ENCODE measurements around the gene AOC1.
"Not testable (repeated sequence)": the region's sequence is repeated elsewhere in the genome, so short reads cannot be mapped to it uniquely, and the experiment has no call there.

AOC1 gene

DNA sequence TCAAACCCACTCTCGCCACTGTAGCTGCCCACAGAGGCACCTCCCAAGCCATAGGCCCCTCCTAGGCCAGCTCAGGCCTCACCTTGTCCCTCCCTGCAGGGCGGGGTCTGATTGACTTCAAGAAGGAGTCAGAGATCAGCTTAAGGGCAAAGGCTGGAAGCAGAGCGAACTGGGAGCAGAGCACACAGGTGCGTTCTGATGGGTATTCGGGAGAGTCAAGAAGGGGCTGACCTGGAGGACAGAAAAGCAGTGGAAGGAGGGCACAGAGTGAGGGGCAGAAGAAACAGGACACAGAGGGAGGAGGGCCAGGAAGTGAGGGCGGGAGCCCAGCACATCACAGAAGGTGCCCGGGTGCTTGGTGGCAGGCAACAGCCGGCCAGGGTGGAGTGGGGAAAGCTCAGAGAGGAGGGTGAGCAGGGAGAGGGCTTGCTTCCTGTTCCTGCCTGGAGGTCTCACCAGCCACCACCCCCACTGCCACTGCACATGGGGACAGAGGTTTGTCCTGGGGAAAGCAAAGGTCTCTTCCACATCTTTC is at the start of gene AOC1:
TSS of gene AOC1 (plus strand) at position 147 of the 535 bp plus-strand sequence. CDS start 3,954 bp downstream, outside the sequence.
- no peak for DNase-seq (ENCODE audit: low read depth in 2 of 2)

GRCh38 chr7:150803161-150803860 is 49.0 kb upstream of the AOC1 start:
- DNase-seq (ENCODE audit: low read depth in 2 of 2), result no peak

DNA sequence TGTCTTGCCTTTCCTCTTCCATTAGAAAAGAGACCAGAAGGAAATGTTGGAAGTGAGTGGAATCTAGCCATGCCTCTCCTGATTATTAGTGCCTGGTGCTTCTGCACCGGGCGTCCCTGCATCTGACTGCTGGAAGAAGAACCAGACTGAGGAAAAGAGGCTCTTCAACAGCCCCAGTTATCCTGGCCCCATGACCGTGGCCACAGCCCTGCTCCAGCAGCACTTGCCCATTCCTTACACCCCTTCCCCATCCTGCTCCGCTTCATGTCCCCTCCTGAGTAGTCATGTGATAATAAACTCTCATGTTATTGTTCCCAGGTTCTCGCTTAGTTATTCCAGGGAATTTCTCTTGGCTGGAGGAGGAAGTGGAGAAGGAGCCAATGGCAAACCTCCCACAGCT is 47.5 kb upstream of the AOC1 start:
- DNase-seq (ENCODE audit: low read depth in 2 of 2), result no peak

GRCh38 chr7:150805864-150806263 is 46.5 kb upstream of the AOC1 start:
- DNase-seq (ENCODE audit: low read depth in 2 of 2), result no peak

- DNase-seq (ENCODE audit: low read depth in 2 of 2), result no peak
Observed at GRCh38 chr7:150806454-150806853, 45.9 kb upstream of the AOC1 start.

- no peak for DNase-seq (ENCODE audit: low read depth in 2 of 2)
Observed at GRCh38 chr7:150806863-150807262, 45.5 kb upstream of the AOC1 start.

- DNase-seq (ENCODE audit: low read depth in 2 of 2), result not testable (repeated sequence)
Observed at GRCh38 chr7:150807616-150808438, 44.5 kb upstream of the AOC1 start.

- no peak for DNase-seq (ENCODE audit: low read depth in 2 of 2)
Observed at GRCh38 chr7:150814328-150815001, 37.9 kb upstream of the AOC1 start.

DNA sequence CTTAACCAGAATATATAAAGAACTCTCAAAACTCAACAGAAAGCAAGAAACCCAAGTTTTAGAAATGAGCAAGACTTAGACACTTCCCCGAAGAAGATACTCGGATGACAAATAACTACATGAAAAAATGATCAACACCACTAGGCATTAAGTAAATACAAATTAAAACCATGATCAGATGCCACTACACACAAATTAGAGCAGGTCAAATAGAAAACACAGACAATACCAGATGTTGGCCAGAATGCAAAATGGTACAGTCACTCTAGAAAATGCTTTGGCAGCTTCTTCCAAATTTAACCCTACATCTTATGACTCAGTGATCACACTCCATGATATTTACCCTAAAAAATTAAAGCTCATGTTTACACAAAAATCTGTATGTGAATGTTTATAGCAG is 33.3 kb upstream of the AOC1 start:
- DNase-seq (ENCODE audit: low read depth in 2 of 2), result no peak

DNA sequence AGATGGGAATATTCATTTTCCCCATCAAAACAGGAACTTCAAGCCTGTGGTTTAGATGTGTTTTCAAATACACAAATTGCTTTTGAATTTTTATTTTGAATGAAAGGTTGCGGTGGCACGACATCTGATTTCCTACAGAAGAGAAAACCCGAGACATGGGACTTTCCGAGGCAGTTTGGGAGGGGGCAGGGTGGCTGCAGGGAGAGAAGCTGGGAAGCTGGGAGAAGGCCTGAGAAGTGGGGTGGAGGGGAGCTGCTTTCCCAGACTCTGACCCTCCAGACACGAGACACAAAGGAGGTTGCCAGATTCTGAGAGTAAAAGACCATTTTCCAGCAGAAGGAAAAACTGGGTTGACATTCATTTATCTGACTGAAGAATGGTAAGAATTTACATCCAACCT is 32.2 kb upstream of the AOC1 start:
- no peak for DNase-seq (ENCODE audit: low read depth in 2 of 2)

DNA sequence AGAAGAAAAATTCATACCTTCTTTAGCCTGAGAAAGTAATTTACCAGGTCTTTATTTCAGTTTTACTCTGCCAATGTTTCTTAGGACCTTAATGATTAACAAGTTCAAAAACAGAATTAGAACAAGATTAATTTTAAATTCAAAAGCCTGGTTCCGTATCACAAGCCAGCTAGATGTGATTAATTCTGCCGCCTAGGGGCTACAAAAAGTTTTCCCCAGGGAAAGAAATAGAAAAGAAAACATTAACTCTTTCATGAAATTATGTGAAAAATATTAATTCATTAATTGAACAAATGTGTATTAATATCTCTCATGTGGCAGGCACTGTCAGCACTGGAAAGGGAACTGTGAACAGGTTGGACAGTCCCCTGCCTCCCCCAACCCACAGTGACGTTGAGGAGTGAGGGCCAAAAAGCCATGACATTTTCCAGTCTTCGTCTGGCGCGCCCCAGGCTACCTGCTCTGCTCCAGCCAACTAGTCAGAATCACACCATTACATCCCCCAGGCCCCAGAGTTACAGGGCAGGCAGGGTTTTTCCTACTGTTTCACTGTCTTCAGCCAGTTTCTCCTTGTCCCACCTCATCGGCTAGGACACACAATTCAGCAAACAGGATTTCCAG is 31.6 kb upstream of the AOC1 start:
- no peak for DNase-seq (ENCODE audit: low read depth in 2 of 2)

GRCh38 chr7:150823043-150823442 is 29.3 kb upstream of the AOC1 start:
- no peak for DNase-seq (ENCODE audit: low read depth in 2 of 2)

DNA sequence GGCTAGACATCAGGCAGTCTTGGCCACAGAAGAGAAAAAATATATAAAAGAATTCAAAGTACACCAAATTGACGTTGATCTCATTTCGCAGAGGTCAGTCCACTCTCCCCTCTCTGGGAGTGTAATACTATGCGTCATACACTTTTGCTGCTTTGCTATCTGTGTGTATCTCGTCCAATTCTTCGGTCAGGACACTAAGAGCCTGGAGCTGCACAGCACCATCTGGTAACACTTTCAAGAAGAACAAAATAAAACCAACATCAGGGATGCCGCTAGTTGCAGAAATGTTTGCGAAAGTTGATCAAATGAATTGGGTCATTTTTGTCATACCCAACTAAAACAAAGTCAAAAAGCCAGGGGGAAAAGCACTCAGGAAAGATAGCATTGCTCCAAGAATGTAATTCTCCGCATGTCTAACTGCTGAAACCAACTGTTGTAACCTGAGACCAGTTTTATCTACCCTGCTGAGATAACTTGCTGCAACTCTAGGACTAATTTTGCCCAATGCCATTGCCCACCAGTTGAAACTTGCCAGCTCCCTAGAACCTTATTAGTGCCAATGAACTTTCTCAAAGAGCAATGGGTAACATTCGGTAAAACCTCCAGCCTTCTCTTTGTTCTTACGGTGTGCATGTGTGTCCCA is 28.7 kb upstream of the AOC1 start:
- DNase-seq (ENCODE audit: low read depth in 2 of 2), result no peak

DNA sequence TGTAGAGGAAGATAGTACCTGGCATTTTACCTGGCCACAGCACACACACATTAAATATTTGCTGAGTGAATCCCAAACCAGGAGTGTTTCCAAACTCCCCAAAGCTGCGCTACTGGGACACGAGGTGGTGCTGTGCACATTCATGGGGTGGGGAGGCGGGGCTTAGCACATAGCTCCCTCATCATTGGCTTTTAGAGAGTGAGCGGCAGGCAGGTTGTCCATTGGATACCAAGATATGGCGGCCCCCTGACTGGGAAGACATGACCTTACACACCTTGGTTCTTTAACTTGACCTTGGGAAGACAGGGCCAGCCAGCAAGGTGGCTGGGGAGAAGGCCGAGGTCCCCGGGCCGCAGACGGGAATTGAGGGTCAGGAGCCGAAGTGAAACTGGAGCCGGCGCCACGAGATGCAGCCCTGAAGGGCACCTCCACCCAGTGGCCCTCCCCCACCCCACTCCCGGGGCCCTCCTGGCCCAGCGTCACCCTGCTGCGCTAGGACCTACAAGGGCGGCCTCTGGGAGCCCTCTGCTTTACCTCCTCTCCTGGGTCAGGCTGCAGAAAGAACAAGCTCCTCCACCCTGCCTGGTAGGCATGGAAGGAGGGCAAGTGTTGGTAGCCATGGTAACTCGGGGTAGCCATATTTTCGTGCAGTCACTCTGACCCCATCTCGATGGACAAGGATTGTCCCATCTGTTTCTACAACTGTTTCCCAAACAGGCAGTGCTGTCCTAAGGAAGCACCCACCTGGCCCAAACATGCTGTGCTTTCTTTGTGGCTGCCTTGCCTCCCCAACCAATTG is 27.7 kb upstream of the AOC1 start:
- no peak for DNase-seq (ENCODE audit: low read depth in 2 of 2)

DNA sequence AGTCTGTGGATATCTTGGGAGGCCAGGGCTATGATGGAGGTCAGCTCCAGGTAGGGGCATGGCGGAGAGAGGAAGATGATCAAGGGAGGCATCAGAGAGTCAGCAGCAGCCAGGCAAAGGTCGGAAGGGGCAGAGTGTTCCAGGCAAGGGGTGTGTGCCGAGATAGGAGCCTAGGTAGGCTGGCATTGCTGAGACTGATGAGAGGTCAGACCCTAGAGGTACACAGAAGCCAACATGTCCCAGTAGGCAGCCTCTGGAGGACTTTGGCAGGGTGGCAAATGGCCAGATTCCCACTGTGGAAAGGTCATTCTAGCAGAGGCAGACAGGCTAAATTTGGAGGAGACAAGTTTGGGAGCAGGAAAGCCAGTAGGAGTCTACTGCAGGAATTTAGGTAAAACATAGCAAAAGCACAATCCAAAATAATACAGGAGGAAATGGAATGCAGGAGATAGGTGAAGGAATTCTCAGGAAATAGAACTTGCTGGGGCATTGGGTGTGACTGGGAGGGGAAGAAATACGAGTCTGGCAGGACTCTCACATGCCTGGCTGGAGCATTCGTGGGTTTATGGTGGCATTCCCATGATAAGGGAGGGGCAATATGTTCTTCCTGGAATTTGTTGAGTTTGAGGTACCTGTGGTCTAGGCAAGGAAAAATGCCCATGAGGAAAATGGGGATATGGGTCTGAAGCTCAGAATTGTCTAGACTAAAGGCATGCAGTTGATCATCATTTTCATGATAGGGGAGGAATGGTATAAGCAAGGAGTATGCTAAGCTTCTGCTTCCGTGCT is 26.1 kb upstream of the AOC1 start:
- no peak for DNase-seq (ENCODE audit: low read depth in 2 of 2)

DNA sequence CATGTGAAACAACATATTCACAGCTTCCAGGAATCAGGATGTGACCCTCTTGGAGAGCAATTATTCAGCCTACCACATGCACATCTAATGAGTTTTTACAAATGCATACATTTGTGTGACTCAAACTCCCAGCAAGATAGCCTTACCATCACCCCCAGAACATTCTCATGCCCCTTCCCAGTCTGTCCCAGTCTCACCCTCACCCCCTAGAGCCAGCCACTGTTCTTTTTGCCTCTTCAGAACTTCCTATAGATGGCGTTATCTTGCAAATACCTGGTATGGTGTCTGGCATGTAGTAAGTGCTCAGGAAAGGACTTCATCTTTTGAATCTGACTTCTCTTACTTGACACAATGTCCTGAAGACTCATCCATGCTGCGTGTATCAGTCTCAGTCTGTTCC is 23.9 kb upstream of the AOC1 start:
- no peak for DNase-seq (ENCODE audit: low read depth in 2 of 2)

- DNase-seq (ENCODE audit: low read depth in 2 of 2), result no peak
Observed at GRCh38 chr7:150829426-150829825, 22.9 kb upstream of the AOC1 start.

GRCh38 chr7:150830937-150831336 is 21.4 kb upstream of the AOC1 start:
- no peak for DNase-seq (ENCODE audit: low read depth in 2 of 2)

DNA sequence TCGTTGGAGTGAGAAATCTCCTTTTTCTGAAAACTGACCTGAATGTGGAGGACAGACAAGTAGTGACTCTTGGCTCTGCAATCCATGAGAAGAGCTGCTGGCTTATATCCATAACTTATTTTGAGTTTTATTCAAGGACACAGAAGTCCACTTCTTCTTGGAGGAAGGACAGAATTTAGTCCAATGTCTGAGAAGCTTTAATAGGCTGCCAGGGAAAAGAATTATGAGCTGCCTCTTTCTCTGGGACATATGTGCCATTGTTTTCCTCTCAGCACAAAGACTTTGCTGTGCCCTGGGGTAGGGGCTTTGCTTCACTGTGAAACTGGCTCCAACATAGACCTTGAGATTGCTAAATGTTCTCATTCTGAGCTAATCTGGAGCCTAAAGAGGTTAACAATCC is 20.5 kb upstream of the AOC1 start:
- no peak for DNase-seq (ENCODE audit: low read depth in 2 of 2)

DNA sequence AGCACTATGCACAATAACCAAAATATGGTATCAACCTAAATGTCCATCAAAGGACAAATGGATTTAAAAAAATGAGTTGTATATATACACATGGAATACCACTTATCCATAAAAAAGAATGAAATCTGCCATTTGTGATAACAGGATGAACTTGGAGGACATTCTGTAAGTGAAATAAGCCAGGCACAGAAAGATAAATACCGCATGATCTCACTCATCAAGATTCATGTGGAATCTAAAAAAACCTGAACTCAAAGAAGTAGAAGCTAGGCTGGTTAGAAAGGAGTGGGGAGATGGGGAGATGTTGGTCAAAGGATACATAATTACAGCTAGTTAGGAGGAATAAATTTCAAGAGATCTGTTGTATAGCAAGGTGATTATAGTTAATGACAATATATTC is 17.3 kb upstream of the AOC1 start:
- DNase-seq (ENCODE audit: low read depth in 2 of 2), result no peak

All from stimulated activated CD8-positive, alpha-beta memory T cell treated with anti-CD3 and anti-CD28 coated beads, Interleukin-7, amount 100 ng/mL, for 1 hour (primary cell).